Keratinocyte (primary cell): ENCODE results near the gene KHDRBS1. TPM values are rescaled to one million over a fixed set of nuclear protein-coding genes. Genes with fewer than 3 reads are reported as not detected.
"Not testable (repeated sequence)": the region's sequence is repeated elsewhere in the genome, so short reads cannot be mapped to it uniquely, and the experiment has no call there.

Source experiments
- DNase-seq: peaks from one replicate; pipeline ENCODE4 v3.0.0-alpha.2; 2011; ENCODE audit warnings: low read depth, missing footprints, low spot score
- FAIRE-seq: peaks from 2 replicates; lab custom pipeline; 2011; peaks lifted over from hg19 to GRCh38; lab: Jason Lieb, UNC
- H2AFZ ChIP-seq: 2 replicates; pipeline ENCODE4 v1.6.0; 2012; ENCODE audit warnings: low read length, control low read depth, inconsistent platforms; ENCODE audit not compliant: control insufficient read depth
- H3K27ac ChIP-seq: 2 replicates; pipeline ENCODE4 v1.5.1; 2011; ENCODE audit warnings: low read length; ENCODE audit not compliant: control insufficient read depth, insufficient read depth
- H3K27me3 ChIP-seq: 3 replicates; pipeline ENCODE4 v1.6.0; 2011; ENCODE audit warnings: low read length; ENCODE audit not compliant: control insufficient read depth, insufficient read depth; ENCODE audit errors: extremely low read depth
- H3K36me3 ChIP-seq, 2 experiments: 2 replicates in 1 of 2; 3 replicates in 1 of 2; pipeline ENCODE4 v1.5.1; 2011; ENCODE audit warnings: low read length in 2 of 2, mild to moderate bottlenecking in 1 of 2; ENCODE audit not compliant: control insufficient read depth in 2 of 2, insufficient read depth in 2 of 2; ENCODE audit errors: extremely low read depth in 1 of 2
- H3K4me1 ChIP-seq: 3 replicates; pipeline ENCODE4 v1.5.1; 2011; ENCODE audit warnings: low read length; ENCODE audit not compliant: control insufficient read depth, insufficient read depth; ENCODE audit errors: extremely low read depth
- H3K4me2 ChIP-seq: 3 replicates; pipeline ENCODE4 v1.6.0; 2011; ENCODE audit warnings: low read depth, low read length; ENCODE audit not compliant: control insufficient read depth, insufficient read depth; ENCODE audit errors: extremely low read depth
- H3K4me3 ChIP-seq, 3 experiments: fragments of 200-600 bp in 1 of 3; sonication (generic) in 1 of 3; 2 replicates in 2 of 3; 3 replicates in 1 of 3; pipeline ENCODE4 v1.5.1; 2011 to 2016; ENCODE audit warnings: low read length in 3 of 3, mild to moderate bottlenecking in 3 of 3, control low read depth in 2 of 3, inconsistent platforms in 1 of 3, low read depth in 1 of 3, mixed read lengths in 1 of 3, mixed run types in 1 of 3, moderate library complexity in 1 of 3; ENCODE audit not compliant: control insufficient read depth in 2 of 3, insufficient read depth in 2 of 3; ENCODE audit errors: extremely low read depth in 1 of 3
- H3K79me2 ChIP-seq: 2 replicates; pipeline ENCODE4 v1.6.0; 2012; ENCODE audit warnings: low read length; ENCODE audit not compliant: control insufficient read depth, insufficient read depth
- H3K9ac ChIP-seq: 3 replicates; pipeline ENCODE4 v1.6.0; 2011; ENCODE audit warnings: low read length; ENCODE audit not compliant: control insufficient read depth, insufficient read depth; ENCODE audit errors: extremely low read depth
- H3K9me1 ChIP-seq: 3 replicates; pipeline ENCODE4 v1.6.0; 2011; ENCODE audit warnings: low read length; ENCODE audit not compliant: control insufficient read depth, insufficient read depth; ENCODE audit errors: extremely low read depth
- H3K9me3 ChIP-seq: 2 replicates; pipeline ENCODE4 v1.5.1; 2012; ENCODE audit warnings: low read depth, low read length; ENCODE audit not compliant: control insufficient read depth
- H4K20me1 ChIP-seq: 3 replicates; pipeline ENCODE4 v1.6.0; 2011; ENCODE audit warnings: low read length; ENCODE audit not compliant: control insufficient read depth, insufficient read depth; ENCODE audit errors: extremely low read depth
- CTCF ChIP-seq, 3 experiments: IDR thresholded peaks in 1 of 3; conservative IDR thresholded peaks in 1 of 3; optimal IDR thresholded peaks in 1 of 3; 2 replicates in 2 of 3; 3 replicates in 1 of 3; pipeline versions ENCODE3 to v1.5.1; 2011; ENCODE audit warnings: low read length in 3 of 3, mild to moderate bottlenecking in 3 of 3, moderate library complexity in 2 of 3, control low read depth in 1 of 3, inconsistent platforms in 1 of 3; ENCODE audit not compliant: insufficient read depth in 2 of 3; ENCODE audit errors: extremely low read depth in 1 of 3
- EZH2 ChIP-seq: IDR thresholded peaks from one replicate; pipeline ENCODE4 v1.6.1; 2012; ENCODE audit warnings: inconsistent platforms, mild to moderate bottlenecking, low read length, moderate library complexity
- dilution Hi-C: fragments of 300-500 bp; cut with MboI; formaldehyde crosslinking; loops from one replicate; pipeline ENCODE4 v1.7.0; 2020; ENCODE audit warnings: low sequenced_read_pairs; ENCODE audit not compliant: extremely low pct_ligation_motif_present
- polyA plus RNA-seq, 5 experiments: library from polyadenylated mRNA; depleted of rRNA in 3 of 5; stranded (reverse) in 3 of 5; stranded (forward) in 1 of 5; unstranded in 1 of 5; fragments of >200 nt; gene quantifications; 1 replicate in 1 of 5; 2 replicates in 3 of 5; 3 replicates in 1 of 5; pipeline versions ENCODE4 v1.2.1 to v1.2.3, GENCODE V29; 2011 to 2012; ENCODE audit warnings: missing spikeins in 2 of 5, low read depth in 1 of 5, low replicate concordance in 1 of 5

The KHDRBS1 gene
- polyA plus RNA-seq, 1 donor (not counting 4 experiments of a cell fraction or from before 2014, with no cell fraction given), result 54.7 TPM

DNA sequence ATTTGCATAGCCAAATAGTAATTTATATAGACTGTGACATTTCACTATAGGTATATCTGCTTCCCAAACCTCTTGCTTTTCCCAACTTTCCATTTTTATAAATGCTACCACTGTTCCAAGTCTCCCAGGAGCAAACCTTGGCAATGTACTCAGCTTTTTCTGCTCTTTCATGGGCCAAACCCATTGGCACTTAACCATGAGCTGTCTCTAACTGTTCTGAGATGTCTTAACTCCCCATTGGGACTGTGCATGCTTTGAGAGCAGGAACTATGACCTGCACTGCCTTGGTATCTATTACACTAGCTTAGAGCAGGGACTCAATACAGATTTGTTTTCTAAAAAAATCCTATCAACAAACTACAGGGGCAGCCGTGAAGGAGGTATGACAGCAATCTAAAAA, 22.5 kb upstream of the KHDRBS1 start:
- H2AFZ ChIP-seq, result no peak overlapping the region
- H3K27ac ChIP-seq, result no peak overlapping the region
- no peaks in the 10 kb centered on the region for H3K9me1 ChIP-seq
- H3K4me2 ChIP-seq, result no peak overlapping the region
- FAIRE-seq (no peak), DNase-seq (no peak)
- no peak overlapping the region for H3K4me3 ChIP-seq
- H3K4me1 ChIP-seq, result no peaks in the 10 kb centered on the region
- H3K27me3 ChIP-seq, result no peaks in the 10 kb centered on the region
- H3K9me3 ChIP-seq, result no peaks in the 10 kb centered on the region
- H3K36me3 ChIP-seq, result no peaks in the 10 kb centered on the region
- TF ChIP-seq CTCF (optimal IDR thresholded peaks at IDR 0.05 in 1 of 3, IDR thresholded peaks at IDR 0.05 in 1 of 3, conservative IDR thresholded peaks at IDR 0.05 in 1 of 3; ENCODE audit: extremely low read depth in 1 of 3, insufficient read depth in 2 of 3, low read length in 3 of 3) (no peak), EZH2 (no peak)
- H3K79me2 ChIP-seq, result no peaks in the 10 kb centered on the region
- no peak overlapping the region for H3K9ac ChIP-seq
- no peaks in the 10 kb centered on the region for H4K20me1 ChIP-seq
- dilution Hi-C loops, result no loop called here

- no peak overlapping the region for H3K9ac ChIP-seq
- H3K4me2 ChIP-seq, result no peak overlapping the region
- TF ChIP-seq EZH2 (no peak), CTCF (optimal IDR thresholded peaks at IDR 0.05 in 1 of 3, IDR thresholded peaks at IDR 0.05 in 1 of 3, conservative IDR thresholded peaks at IDR 0.05 in 1 of 3; ENCODE audit: extremely low read depth in 1 of 3, insufficient read depth in 2 of 3, low read length in 3 of 3) (no peak)
- no peaks in the 10 kb centered on the region for H3K9me1 ChIP-seq
- DNase-seq (no peak), FAIRE-seq (no peak)
- no peaks in the 10 kb centered on the region for H3K27me3 ChIP-seq
- no peaks in the 10 kb centered on the region for H3K9me3 ChIP-seq
- H3K79me2 ChIP-seq, result no peaks in the 10 kb centered on the region
- H2AFZ ChIP-seq, result no peak overlapping the region
- H3K4me3 ChIP-seq, result no peak overlapping the region
- H3K36me3 ChIP-seq, result no peaks in the 10 kb centered on the region
- dilution Hi-C loops, result no loop called here
- no peaks in the 10 kb centered on the region for H4K20me1 ChIP-seq
- H3K27ac ChIP-seq, result no peak overlapping the region
- H3K4me1 ChIP-seq, result no peaks in the 10 kb centered on the region
Measured at GRCh38 chr1:31995263-31995662, 18.4 kb upstream of the KHDRBS1 start.

DNA sequence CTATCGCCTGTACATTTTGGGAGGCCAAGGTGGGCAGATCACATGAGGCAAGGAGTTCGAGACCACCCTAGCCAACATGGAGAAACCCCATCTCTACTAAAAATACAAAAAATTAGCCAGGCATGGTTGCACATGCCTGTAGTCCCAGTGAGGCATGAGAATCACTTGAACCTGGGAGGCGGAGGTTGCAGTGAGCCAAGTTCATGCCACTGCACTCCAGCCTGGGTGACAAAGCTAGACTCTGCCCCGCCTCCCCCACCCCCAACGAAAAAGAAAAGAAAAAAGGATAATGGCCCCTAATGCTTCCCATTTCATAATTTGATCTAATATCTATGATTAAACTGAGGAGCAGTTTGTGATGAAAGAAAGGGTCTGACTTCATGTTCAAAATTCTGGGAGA, 17.5 kb upstream of the KHDRBS1 start:
- FAIRE-seq, H3K9me3 ChIP-seq, H3K27me3 ChIP-seq, H3K4me3 ChIP-seq, H3K9ac ChIP-seq, H3K4me2 ChIP-seq, H3K9me1 ChIP-seq, dilution Hi-C loops, DNase-seq, H3K79me2 ChIP-seq, H2AFZ ChIP-seq, H3K27ac ChIP-seq, H3K36me3 ChIP-seq, H4K20me1 ChIP-seq, H3K4me1 ChIP-seq: not testable (repeated sequence)
